ENCODE measurements around the gene TCF4. TPM values are rescaled to one million over a fixed set of nuclear protein-coding genes. Genes with fewer than 3 reads are reported as not detected.

TCF4 gene
- total RNA-seq, 1 experiment from 2014 or later = 104 TPM

DNA sequence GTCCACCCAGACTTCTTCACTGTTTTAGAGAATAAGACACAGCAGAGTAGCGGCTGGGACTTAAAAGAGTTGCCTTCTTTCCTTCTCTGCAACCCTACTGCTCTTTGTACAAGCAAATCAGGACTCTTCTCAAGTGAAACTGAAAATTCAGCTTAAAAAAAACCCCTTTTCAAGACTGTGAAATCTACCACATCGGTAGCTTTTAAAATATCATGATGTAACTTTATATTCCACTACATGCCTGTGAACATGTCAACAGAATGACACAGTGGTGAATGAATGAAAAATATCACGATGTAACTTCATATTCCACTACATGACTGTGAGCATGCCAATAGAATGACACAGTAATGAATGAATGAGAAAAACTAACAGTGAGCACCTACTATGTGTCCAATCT lies 53.4 kb downstream of the TCF4 start:
- ChIA-PET CTCF (no interaction called here), POLR2A (no interaction called here)
- Mint-ChIP-seq H3K9me3 (no peaks in the 10 kb centered on the region), H3K36me3 (no peaks in the 10 kb centered on the region), H3K4me1 (peaks cover 79% of the 10 kb centered on the region), H3K27me3 (ENCODE audit: low read depth) (no peaks in the 10 kb centered on the region), H3K4me3 (no peak overlapping the region), H3K27ac (peak overlapping the region; percentile 31)
- ATAC-seq (no peak), DNase-seq (ENCODE audit: low spot score) (no peak)
- TF ChIP-seq CREM (CRISPR knock-in tag; IDR thresholded peaks at IDR 0.05) (no peak), TEAD4 (CRISPR knock-in tag; IDR thresholded peaks at IDR 0.05) (no peak), RELA (CRISPR knock-in tag; IDR thresholded peaks at IDR 0.05; ENCODE audit: borderline replicate concordance) (no peak), ZNF671 (CRISPR knock-in tag; IDR thresholded peaks at IDR 0.05) (no peak), ZNF263 (CRISPR knock-in tag; IDR thresholded peaks at IDR 0.05; ENCODE audit: low read depth) (no peak), TP53 (CRISPR knock-in tag; IDR thresholded peaks at IDR 0.05) (no peak), NFYB (CRISPR knock-in tag; conservative IDR thresholded peaks at IDR 0.05; ENCODE audit: low read depth) (no peak), NR3C1 (CRISPR knock-in tag; conservative IDR thresholded peaks at IDR 0.05; ENCODE audit: low read depth) (no peak), FOXK1 (CRISPR knock-in tag; IDR thresholded peaks at IDR 0.05) (no peak), IRF2 (CRISPR knock-in tag; IDR thresholded peaks at IDR 0.05; ENCODE audit: borderline replicate concordance, low read depth) (no peak), SMAD3 (CRISPR knock-in tag; IDR thresholded peaks at IDR 0.05; ENCODE audit: borderline replicate concordance) (no peak), NFE2L1 (CRISPR knock-in tag; IDR thresholded peaks at IDR 0.05) (no peak)
- TF ChIP-seq, protein P1, sequence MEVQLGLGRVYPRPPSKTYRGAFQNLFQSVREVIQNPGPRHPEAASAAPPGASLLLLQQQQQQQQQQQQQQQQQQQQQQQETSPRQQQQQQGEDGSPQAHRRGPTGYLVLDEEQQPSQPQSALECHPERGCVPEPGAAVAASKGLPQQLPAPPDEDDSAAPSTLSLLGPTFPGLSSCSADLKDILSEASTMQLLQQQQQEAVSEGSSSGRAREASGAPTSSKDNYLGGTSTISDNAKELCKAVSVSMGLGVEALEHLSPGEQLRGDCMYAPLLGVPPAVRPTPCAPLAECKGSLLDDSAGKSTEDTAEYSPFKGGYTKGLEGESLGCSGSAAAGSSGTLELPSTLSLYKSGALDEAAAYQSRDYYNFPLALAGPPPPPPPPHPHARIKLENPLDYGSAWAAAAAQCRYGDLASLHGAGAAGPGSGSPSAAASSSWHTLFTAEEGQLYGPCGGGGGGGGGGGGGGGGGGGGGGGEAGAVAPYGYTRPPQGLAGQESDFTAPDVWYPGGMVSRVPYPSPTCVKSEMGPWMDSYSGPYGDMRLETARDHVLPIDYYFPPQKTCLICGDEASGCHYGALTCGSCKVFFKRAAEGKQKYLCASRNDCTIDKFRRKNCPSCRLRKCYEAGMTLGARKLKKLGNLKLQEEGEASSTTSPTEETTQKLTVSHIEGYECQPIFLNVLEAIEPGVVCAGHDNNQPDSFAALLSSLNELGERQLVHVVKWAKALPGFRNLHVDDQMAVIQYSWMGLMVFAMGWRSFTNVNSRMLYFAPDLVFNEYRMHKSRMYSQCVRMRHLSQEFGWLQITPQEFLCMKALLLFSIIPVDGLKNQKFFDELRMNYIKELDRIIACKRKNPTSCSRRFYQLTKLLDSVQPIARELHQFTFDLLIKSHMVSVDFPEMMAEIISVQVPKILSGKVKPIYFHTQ (CRISPR knock-in tag; IDR thresholded peaks at IDR 0.05) = no peak
- TF ChIP-seq, protein P2, sequence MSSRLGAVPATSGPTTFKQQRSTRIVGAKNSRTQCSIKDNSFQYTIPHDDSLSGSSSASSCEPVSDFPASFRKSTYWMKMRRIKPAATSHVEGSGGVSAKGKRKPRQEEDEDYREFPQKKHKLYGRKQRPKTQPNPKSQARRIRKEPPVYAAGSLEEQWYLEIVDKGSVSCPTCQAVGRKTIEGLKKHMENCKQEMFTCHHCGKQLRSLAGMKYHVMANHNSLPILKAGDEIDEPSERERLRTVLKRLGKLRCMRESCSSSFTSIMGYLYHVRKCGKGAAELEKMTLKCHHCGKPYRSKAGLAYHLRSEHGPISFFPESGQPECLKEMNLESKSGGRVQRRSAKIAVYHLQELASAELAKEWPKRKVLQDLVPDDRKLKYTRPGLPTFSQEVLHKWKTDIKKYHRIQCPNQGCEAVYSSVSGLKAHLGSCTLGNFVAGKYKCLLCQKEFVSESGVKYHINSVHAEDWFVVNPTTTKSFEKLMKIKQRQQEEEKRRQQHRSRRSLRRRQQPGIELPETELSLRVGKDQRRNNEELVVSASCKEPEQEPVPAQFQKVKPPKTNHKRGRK (CRISPR knock-in tag; IDR thresholded peaks at IDR 0.05; ENCODE audit: borderline replicate concordance) = no peak
- TF ChIP-seq, protein P3, sequence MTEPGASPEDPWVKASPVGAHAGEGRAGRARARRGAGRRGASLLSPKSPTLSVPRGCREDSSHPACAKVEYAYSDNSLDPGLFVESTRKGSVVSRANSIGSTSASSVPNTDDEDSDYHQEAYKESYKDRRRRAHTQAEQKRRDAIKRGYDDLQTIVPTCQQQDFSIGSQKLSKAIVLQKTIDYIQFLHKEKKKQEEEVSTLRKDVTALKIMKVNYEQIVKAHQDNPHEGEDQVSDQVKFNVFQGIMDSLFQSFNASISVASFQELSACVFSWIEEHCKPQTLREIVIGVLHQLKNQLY (CRISPR knock-in tag; IDR thresholded peaks at IDR 0.05) = no peak
- TF ChIP-seq, protein P4, sequence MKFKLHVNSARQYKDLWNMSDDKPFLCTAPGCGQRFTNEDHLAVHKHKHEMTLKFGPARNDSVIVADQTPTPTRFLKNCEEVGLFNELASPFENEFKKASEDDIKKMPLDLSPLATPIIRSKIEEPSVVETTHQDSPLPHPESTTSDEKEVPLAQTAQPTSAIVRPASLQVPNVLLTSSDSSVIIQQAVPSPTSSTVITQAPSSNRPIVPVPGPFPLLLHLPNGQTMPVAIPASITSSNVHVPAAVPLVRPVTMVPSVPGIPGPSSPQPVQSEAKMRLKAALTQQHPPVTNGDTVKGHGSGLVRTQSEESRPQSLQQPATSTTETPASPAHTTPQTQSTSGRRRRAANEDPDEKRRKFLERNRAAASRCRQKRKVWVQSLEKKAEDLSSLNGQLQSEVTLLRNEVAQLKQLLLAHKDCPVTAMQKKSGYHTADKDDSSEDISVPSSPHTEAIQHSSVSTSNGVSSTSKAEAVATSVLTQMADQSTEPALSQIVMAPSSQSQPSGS (CRISPR knock-in tag; IDR thresholded peaks at IDR 0.05; ENCODE audit: borderline replicate concordance, low read depth) = no peak
- TF ChIP-seq, protein P5, sequence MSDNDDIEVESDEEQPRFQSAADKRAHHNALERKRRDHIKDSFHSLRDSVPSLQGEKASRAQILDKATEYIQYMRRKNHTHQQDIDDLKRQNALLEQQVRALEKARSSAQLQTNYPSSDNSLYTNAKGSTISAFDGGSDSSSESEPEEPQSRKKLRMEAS (CRISPR knock-in tag; IDR thresholded peaks at IDR 0.05) = no peak
- TF ChIP-seq, protein P6, sequence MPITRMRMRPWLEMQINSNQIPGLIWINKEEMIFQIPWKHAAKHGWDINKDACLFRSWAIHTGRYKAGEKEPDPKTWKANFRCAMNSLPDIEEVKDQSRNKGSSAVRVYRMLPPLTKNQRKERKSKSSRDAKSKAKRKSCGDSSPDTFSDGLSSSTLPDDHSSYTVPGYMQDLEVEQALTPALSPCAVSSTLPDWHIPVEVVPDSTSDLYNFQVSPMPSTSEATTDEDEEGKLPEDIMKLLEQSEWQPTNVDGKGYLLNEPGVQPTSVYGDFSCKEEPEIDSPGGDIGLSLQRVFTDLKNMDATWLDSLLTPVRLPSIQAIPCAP (CRISPR knock-in tag; IDR thresholded peaks at IDR 0.05) = no peak

DNA sequence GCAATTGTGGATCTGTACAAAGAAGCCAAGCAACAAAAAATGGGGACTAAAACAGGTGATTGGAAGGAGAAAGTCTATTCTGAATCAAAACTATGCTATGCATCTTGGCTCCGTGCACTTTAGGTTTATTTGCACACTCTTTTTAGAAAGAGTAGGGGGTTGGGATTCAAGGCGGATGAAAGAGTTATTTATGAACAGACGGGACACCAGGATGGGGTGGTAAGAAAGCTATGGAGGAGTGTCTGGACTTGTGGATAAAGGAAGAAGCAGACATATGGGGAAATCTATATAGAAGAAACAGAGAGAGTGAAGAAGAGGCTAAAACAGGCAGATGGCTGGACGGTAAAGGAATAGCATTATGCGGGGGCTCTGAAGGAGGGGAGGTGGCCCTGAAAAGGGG lies 57.8 kb downstream of the TCF4 start:
- POLR2A ChIA-PET = no interaction called here
- TF ChIP-seq, protein P7, sequence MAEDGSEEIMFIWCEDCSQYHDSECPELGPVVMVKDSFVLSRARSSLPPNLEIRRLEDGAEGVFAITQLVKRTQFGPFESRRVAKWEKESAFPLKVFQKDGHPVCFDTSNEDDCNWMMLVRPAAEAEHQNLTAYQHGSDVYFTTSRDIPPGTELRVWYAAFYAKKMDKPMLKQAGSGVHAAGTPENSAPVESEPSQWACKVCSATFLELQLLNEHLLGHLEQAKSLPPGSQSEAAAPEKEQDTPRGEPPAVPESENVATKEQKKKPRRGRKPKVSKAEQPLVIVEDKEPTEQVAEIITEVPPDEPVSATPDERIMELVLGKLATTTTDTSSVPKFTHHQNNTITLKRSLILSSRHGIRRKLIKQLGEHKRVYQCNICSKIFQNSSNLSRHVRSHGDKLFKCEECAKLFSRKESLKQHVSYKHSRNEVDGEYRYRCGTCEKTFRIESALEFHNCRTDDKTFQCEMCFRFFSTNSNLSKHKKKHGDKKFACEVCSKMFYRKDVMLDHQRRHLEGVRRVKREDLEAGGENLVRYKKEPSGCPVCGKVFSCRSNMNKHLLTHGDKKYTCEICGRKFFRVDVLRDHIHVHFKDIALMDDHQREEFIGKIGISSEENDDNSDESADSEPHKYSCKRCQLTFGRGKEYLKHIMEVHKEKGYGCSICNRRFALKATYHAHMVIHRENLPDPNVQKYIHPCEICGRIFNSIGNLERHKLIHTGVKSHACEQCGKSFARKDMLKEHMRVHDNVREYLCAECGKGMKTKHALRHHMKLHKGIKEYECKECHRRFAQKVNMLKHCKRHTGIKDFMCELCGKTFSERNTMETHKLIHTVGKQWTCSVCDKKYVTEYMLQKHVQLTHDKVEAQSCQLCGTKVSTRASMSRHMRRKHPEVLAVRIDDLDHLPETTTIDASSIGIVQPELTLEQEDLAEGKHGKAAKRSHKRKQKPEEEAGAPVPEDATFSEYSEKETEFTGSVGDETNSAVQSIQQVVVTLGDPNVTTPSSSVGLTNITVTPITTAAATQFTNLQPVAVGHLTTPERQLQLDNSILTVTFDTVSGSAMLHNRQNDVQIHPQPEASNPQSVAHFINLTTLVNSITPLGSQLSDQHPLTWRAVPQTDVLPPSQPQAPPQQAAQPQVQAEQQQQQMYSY (CRISPR knock-in tag; IDR thresholded peaks at IDR 0.05) = no peak
- TF ChIP-seq, protein P8, sequence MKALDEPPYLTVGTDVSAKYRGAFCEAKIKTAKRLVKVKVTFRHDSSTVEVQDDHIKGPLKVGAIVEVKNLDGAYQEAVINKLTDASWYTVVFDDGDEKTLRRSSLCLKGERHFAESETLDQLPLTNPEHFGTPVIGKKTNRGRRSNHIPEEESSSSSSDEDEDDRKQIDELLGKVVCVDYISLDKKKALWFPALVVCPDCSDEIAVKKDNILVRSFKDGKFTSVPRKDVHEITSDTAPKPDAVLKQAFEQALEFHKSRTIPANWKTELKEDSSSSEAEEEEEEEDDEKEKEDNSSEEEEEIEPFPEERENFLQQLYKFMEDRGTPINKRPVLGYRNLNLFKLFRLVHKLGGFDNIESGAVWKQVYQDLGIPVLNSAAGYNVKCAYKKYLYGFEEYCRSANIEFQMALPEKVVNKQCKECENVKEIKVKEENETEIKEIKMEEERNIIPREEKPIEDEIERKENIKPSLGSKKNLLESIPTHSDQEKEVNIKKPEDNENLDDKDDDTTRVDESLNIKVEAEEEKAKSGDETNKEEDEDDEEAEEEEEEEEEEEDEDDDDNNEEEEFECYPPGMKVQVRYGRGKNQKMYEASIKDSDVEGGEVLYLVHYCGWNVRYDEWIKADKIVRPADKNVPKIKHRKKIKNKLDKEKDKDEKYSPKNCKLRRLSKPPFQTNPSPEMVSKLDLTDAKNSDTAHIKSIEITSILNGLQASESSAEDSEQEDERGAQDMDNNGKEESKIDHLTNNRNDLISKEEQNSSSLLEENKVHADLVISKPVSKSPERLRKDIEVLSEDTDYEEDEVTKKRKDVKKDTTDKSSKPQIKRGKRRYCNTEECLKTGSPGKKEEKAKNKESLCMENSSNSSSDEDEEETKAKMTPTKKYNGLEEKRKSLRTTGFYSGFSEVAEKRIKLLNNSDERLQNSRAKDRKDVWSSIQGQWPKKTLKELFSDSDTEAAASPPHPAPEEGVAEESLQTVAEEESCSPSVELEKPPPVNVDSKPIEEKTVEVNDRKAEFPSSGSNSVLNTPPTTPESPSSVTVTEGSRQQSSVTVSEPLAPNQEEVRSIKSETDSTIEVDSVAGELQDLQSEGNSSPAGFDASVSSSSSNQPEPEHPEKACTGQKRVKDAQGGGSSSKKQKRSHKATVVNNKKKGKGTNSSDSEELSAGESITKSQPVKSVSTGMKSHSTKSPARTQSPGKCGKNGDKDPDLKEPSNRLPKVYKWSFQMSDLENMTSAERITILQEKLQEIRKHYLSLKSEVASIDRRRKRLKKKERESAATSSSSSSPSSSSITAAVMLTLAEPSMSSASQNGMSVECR (CRISPR knock-in tag; IDR thresholded peaks at IDR 0.05; ENCODE audit: borderline replicate concordance) = no peak

More for the DNA sequence above, 57.8 kb downstream of the TCF4 start:
- CTCF ChIA-PET = interaction anchor here (1.3 kb wide), 1 partner anchor 9 kb away, joined by 3 read pairs; no protein-coding TSS in a partner anchor
- Mint-ChIP-seq H3K4me3 (no peak overlapping the region), H3K4me1 (peaks cover 82% of the 10 kb centered on the region), H3K27ac (no peak overlapping the region), H3K27me3 (ENCODE audit: low read depth) (no peaks in the 10 kb centered on the region), H3K9me3 (no peaks in the 10 kb centered on the region), H3K36me3 (no peaks in the 10 kb centered on the region)
- DNase-seq (ENCODE audit: low spot score) = no peak
- no peak for ATAC-seq

Measured in WTC11 (cell line).